Globus pallidus (tissue), 1 donor: ENCODE data around the gene TTC34.
"Not testable (repeated sequence)": the region's sequence is repeated elsewhere in the genome, so short reads cannot be mapped to it uniquely, and the experiment has no call there.

Experiments used
- DNase-seq: peaks from one replicate; pipeline ENCODE4 v3.0.0-alpha.2; 2015; ENCODE audit warnings: low spot score

The TTC34 gene

GRCh38 chr1:2628191-2628932, 173.1 kb downstream of the TTC34 start:
- no peak for DNase-seq

GRCh38 chr1:2627746-2628145, 173.7 kb downstream of the TTC34 start:
- DNase-seq, result no peak

- DNase-seq, result not testable (repeated sequence)
Observed at GRCh38 chr1:2625748-2626147, 175.7 kb downstream of the TTC34 start.

GRCh38 chr1:2625311-2625710, 176.2 kb downstream of the TTC34 start:
- no peak for DNase-seq

- DNase-seq, result no peak
Observed at GRCh38 chr1:2624735-2625300, 176.7 kb downstream of the TTC34 start.

GRCh38 chr1:2623571-2624337, 177.7 kb downstream of the TTC34 start:
- no peak for DNase-seq

- no peak for DNase-seq
Observed at GRCh38 chr1:2617971-2618470, 183.5 kb downstream of the TTC34 start.

- DNase-seq, result no peak
Observed at GRCh38 chr1:2614145-2614544, 187.3 kb downstream of the TTC34 start.

GRCh38 chr1:2612591-2613365, 188.7 kb downstream of the TTC34 start:
- no peak for DNase-seq

- no peak for DNase-seq
Observed at GRCh38 chr1:2611621-2612437, 189.7 kb downstream of the TTC34 start.

- DNase-seq, result no peak
Observed at GRCh38 chr1:2611031-2611501, 190.4 kb downstream of the TTC34 start.

GRCh38 chr1:2610036-2610959, 191.2 kb downstream of the TTC34 start:
- DNase-seq, result no peak

GRCh38 chr1:2609319-2610035, 192.0 kb downstream of the TTC34 start:
- DNase-seq, result no peak

GRCh38 chr1:2607641-2608091, 193.8 kb downstream of the TTC34 start:
- no peak for DNase-seq

GRCh38 chr1:2606881-2607621, 194.4 kb downstream of the TTC34 start:
- DNase-seq, result no peak

GRCh38 chr1:2606396-2606880, 195.1 kb downstream of the TTC34 start:
- no peak for DNase-seq

GRCh38 chr1:2605509-2606395, 195.7 kb downstream of the TTC34 start:
- DNase-seq, result no peak
